Suprapubic skin (tissue), 4 donors: Measurements from ENCODE around the gene ICE2.

ENCODE experiments used
- CTCF ChIP-seq, 2 donors: fragments of 200-600 bp in 1 of 2; fragments of 450-650 bp in 1 of 2; sonication (generic) in 1 of 2; IDR thresholded peaks; one replicate each; pipeline ENCODE4 v1.5.1; 2016 to 2019; ENCODE audit warnings: antibody characterized with exemption in 2 of 2, mild to moderate bottlenecking in 1 of 2, moderate library complexity in 1 of 2
- EP300 ChIP-seq: sonication (generic); formaldehyde crosslinking; IDR thresholded peaks from one replicate; pipeline ENCODE4 v1.6.1; 2017; ENCODE audit warnings: antibody characterized with exemption
- POLR2A ChIP-seq, 2 donors: fragments of 450-650 bp; IDR thresholded peaks; one replicate each; pipeline ENCODE4 v1.6.1; 2017; ENCODE audit warnings: antibody characterized with exemption in 2 of 2, mild to moderate bottlenecking in 2 of 2, moderate library complexity in 2 of 2
- POLR2AphosphoS5 ChIP-seq, 3 donors: sonication (generic); formaldehyde crosslinking; IDR thresholded peaks; one replicate each; pipeline ENCODE4 v1.6.1; 2017; ENCODE audit warnings: antibody characterized with exemption in 3 of 3

- TF ChIP-seq CTCF (IDR thresholded peaks at IDR 0.05), result no peak
- no peak for TF ChIP-seq POLR2A (IDR thresholded peaks at IDR 0.05)
- no peak for TF ChIP-seq EP300
- TF ChIP-seq POLR2AphosphoS5 (IDR thresholded peaks at IDR 0.05), result no peak
Measured at GRCh38 chr15:60384053-60384452, 94.9 kb downstream of the ICE2 start.
